GM18868 (cell line): ENCODE results near the gene SAMMSON.

Experiments
- ATAC-seq: cut with Tn5 transposase; IDR thresholded peaks from one replicate; pipeline ENCODE4 v1.9.1; 2021; ENCODE audit warnings: mild to moderate bottlenecking, moderate library complexity; ENCODE audit not compliant: unreplicated experiment

Gene SAMMSON

GRCh38 chr3:69999140-70000027 is at the start of gene SAMMSON:
Gene SAMMSON (plus strand): TSS chr3:69999733.
- no peak for ATAC-seq

GRCh38 chr3:69951616-69952015 is 47.9 kb upstream of the SAMMSON start:
- ATAC-seq, result no peak

- ATAC-seq, result no peak
Observed at GRCh38 chr3:69959581-69959980, 40.0 kb upstream of the SAMMSON start.

GRCh38 chr3:69961706-69962439 is 37.7 kb upstream of the SAMMSON start:
- ATAC-seq, result no peak

GRCh38 chr3:69963643-69964042 is 35.9 kb upstream of the SAMMSON start:
- no peak for ATAC-seq

- ATAC-seq, result no peak
Observed at GRCh38 chr3:69967156-69967555, 32.4 kb upstream of the SAMMSON start.

GRCh38 chr3:69970827-69971226 is 28.7 kb upstream of the SAMMSON start:
- no peak for ATAC-seq

- no peak for ATAC-seq
Observed at GRCh38 chr3:69972672-69973071, 26.9 kb upstream of the SAMMSON start.

GRCh38 chr3:69976021-69976420 is 23.5 kb upstream of the SAMMSON start:
- ATAC-seq, result no peak

GRCh38 chr3:69983546-69984265 is 15.8 kb upstream of the SAMMSON start:
- no peak for ATAC-seq

- ATAC-seq, result no peak
Observed at GRCh38 chr3:69985266-69985665, 14.3 kb upstream of the SAMMSON start.

GRCh38 chr3:69986419-69986818 is 13.1 kb upstream of the SAMMSON start:
- no peak for ATAC-seq

- no peak for ATAC-seq
Observed at GRCh38 chr3:69987833-69988232, 11.7 kb upstream of the SAMMSON start.

GRCh38 chr3:69993757-69994156 is 5.8 kb upstream of the SAMMSON start:
- ATAC-seq, result no peak

GRCh38 chr3:69994919-69995318 is 4.6 kb upstream of the SAMMSON start:
- ATAC-seq, result no peak

GRCh38 chr3:69997631-69998307 is 1.8 kb upstream of the SAMMSON start:
- ATAC-seq, result no peak

- no peak for ATAC-seq
Observed at GRCh38 chr3:69998759-69999139, 784 bp upstream of the SAMMSON start.

- ATAC-seq, result no peak
Observed at GRCh38 chr3:70000028-70000410, 486 bp downstream of the SAMMSON start.

- ATAC-seq, result no peak
Observed at GRCh38 chr3:70000563-70001081, 1.1 kb downstream of the SAMMSON start.

- ATAC-seq, result no peak
Observed at GRCh38 chr3:70003119-70003518, 3.6 kb downstream of the SAMMSON start.

- ATAC-seq, result no peak
Observed at GRCh38 chr3:70006089-70006488, 6.6 kb downstream of the SAMMSON start.
